NCI-H2171 treated with DMSO at 0.1 percent for 48 hours (cell line): ENCODE data around the gene SLAMF8.

Experiments
- DNase-seq: peaks from one replicate; lab custom pipeline; 2025; lab: John Stamatoyannopoulos, UW

Gene SLAMF8

GRCh38 chr1:159873530-159874143 is 47.0 kb downstream of the SLAMF8 start:
- DNase-seq: no peak

GRCh38 chr1:159877695-159878444 is 51.2 kb downstream of the SLAMF8 start:
- DNase-seq: peak; percentile 51

GRCh38 chr1:159879136-159879535 is 52.5 kb downstream of the SLAMF8 start:
- no peak for DNase-seq

GRCh38 chr1:159879977-159880376 is 53.3 kb downstream of the SLAMF8 start:
- no peak for DNase-seq

GRCh38 chr1:159880430-159880829 is 53.8 kb downstream of the SLAMF8 start:
- DNase-seq: no peak

- DNase-seq: peak; percentile 97
Measured at GRCh38 chr1:159881622-159882526, 55.2 kb downstream of the SLAMF8 start.

GRCh38 chr1:159882527-159882862 is 55.8 kb downstream of the SLAMF8 start:
- no peak for DNase-seq

- DNase-seq: no peak
Measured at GRCh38 chr1:159883134-159883533, 56.5 kb downstream of the SLAMF8 start.

- peak; percentile 88 for DNase-seq
Measured at GRCh38 chr1:159884296-159884695, 57.6 kb downstream of the SLAMF8 start.
